Suppressor macrophage (primary cell): ENCODE data around the gene DVL2.
A peak's percentile ranks its signal among the peaks of the same experiment; 100 is the strongest.
"Not testable (repeated sequence)": the region's sequence is repeated elsewhere in the genome, so short reads cannot be mapped to it uniquely, and the experiment has no call there.

Experiments
- DNase-seq, 4 experiments: peaks; one replicate each; pipeline ENCODE4 v3.0.0-alpha.2; 2020 to 2022

Gene DVL2

GRCh38 chr17:7195971-7196370 is 38.3 kb downstream of the DVL2 start:
- no peak for DNase-seq

DNA sequence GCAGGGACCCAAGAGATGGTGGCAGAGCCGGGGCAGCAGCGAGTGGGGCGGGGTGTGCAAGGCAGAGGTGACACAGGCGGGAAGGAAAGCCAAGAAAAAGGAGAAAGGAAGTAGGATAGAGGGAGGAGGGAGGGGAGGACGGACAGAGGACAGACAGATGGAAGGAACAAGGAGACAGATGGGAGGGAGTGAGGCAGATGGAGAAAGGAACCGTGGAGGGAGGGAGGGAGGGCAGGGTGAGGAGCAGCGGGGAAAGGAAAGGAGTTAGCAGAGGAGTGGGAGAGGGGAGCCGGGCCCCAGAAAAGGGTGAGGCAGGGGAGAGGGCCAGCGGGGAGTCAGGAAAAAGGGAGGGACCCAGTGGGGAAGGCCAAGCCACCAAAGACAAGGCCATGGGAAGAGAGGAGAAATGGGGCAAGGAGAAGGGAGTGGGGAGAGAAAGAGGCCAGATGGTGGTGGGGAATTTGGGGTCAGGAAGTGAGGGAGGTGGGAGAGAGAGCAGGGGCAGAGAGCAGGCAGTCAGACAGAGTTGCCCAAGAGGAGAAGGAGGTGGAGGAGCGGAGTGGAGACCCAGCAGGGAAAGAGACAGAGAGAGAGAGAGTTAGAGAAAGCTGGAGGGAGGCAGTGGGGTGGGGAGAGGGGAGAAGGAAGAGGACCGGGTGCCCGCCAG is 41.9 kb downstream of the DVL2 start:
- no peak for DNase-seq

GRCh38 chr17:7191571-7192270 is 42.6 kb downstream of the DVL2 start:
- DNase-seq = peak in 3 of 4 experiments; percentile 32 to 45 (median 37)

- DNase-seq = no peak
Measured at GRCh38 chr17:7191069-7191468, 43.2 kb downstream of the DVL2 start.

GRCh38 chr17:7190276-7190917 is 43.9 kb downstream of the DVL2 start:
- no peak for DNase-seq

- DNase-seq = peak in 3 of 4 experiments; percentile 28 to 50 (median 31)
Measured at GRCh38 chr17:7186241-7186640, 48.1 kb downstream of the DVL2 start.

- no peak for DNase-seq
Measured at GRCh38 chr17:7184647-7185046, 49.7 kb downstream of the DVL2 start.

GRCh38 chr17:7184091-7184488 is 50.2 kb downstream of the DVL2 start:
- DNase-seq = peak; percentile 72 to 88 (median 84)

DNA sequence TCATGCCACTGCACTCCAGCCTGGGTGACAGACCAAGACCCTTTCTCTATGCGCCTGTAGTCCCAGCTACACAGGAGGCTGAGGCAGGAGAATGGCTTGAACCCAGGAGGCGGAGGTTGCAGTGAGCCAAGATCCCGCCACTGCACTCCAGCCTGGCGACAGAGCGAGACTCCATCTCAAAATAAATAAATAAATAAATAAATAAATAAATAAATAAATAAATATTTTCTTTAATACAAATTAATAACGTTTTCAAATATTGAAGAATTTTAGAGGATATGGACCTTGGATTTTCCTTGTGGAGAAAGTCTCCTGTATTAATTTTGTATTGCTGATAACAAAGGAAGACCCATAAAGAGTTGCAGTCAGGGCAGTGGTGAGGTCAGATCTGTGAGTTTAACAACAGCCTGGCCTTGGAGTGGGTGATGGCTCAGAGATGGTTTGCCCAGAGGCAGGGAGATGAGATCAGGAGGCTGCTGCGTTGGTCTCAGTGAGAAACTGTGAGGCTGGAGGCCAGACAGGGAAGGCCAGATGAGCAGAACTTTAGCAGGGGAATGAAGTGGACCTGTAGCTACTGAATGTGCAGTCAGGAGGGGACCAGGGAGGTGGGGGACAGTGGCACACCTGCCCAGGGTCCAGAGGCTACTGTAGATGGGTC is 50.8 kb downstream of the DVL2 start:
- peak in 2 of 4 experiments; percentile 23 to 36 for DNase-seq

GRCh38 chr17:7182101-7182500 is 52.2 kb downstream of the DVL2 start:
- DNase-seq = not testable (repeated sequence)

- no peak for DNase-seq
Measured at GRCh38 chr17:7179317-7180254, 54.7 kb downstream of the DVL2 start, which contains the start of gene ASGR1. TSS of gene ASGR1 (minus strand) at chr17:7179370. CDS start at chr17:7178563, 807 bp downstream.

- DNase-seq = no peak
Measured at GRCh38 chr17:7178973-7179316, 55.4 kb downstream of the DVL2 start.

GRCh38 chr17:7177954-7178477 is 56.3 kb downstream of the DVL2 start:
- DNase-seq = peak; percentile 29 to 58 (median 42)

DNA sequence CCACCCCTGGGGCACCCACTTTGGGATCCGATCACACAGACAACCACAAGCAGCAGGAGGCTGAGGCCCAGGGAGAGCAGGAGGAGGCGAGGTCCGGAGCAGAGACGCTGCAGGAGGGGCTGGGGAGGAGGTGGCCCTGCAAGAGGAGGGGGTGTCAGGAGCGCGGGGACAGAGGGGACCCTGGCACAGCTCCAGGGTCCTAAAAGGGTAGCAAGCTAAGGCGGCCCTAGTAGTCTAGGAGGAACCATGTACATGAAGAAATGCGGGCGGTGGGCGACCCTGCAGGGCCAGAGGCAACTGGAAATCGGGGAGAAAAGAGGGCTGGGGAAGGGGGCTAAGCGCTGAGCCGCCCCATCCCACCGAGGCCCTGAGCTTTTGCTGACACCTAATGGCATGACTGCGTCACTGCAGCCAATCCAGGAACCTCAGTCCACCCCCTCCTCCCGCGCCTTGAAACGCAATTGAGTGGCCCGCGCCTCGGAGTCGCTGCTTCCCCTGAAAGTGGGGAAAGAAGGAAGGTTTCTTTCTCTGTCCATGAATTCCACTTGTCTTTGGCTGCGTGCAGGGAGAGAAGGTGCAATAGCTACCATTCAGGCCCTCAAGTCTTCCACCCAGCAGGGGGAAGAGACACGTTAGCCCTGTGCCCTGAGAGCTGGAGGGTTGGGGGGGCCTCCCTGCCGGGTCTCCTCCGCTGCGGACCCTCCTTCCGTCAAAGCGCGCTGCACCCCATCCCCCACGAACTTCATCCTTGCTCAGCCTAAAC is 56.9 kb downstream of the DVL2 start:
- peak; percentile 78 to 87 (median 82) for DNase-seq

DNA sequence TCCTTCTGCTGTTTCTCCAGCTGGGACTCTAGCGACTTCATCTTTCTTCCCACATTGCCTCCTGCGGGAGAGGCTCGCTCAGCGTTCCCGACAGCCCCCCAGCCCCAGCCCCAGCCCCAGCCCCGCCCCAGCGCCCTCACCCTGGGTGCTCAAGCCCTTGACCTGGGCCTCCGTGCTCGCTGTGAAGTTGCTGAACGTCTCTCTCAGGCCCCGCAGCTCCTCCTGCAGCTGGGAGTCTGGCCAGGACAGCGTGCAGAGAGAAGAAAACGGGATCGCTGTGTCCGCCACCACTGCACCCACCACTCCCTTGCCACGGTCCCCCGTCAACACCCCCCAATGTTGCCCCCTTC is 57.5 kb downstream of the DVL2 start:
- no peak for DNase-seq

GRCh38 chr17:7176107-7176840 is 58.0 kb downstream of the DVL2 start:
- no peak for DNase-seq
